Stimulated activated CD8-positive, alpha-beta memory T cell treated with anti-CD3 and anti-CD28 coated beads, Interleukin-7, amount 100 ng/mL, for 48 hours (primary cell): ENCODE measurements around the gene IZUMO1.

Experiments used
- DNase-seq, 2 donors: peaks; one replicate each; pipeline ENCODE4 v3.0.0-alpha.2; 2020; ENCODE audit warnings: low read depth in 1 of 2; ENCODE audit errors: extremely low read depth in 1 of 2

Gene IZUMO1

GRCh38 chr19:48757741-48758144 lies 11.0 kb upstream of the IZUMO1 start:
- no peak for DNase-seq

- no peak for DNase-seq
These were observed 10.5 kb upstream of the IZUMO1 start for GRCh38 chr19:48757089-48757675.

DNA sequence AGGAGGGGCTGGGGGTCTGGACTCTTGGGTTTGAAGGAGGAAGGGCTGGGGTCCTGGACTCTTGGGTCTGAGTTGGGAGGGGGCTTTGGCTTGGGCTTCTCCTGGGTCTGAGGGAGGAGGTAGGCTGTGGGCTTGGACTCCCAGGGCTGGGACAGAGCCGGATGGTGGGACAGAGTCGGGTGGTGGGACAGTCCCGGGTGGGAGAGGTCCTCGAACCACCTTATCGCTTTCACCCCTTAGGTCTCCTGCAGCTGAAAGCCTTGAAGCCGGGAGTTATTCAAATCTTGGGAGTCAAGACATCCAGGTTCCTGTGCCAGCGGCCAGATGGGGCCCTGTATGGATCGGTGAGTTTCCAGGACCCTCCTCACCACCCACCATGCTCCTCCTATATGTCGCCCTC lies 10.0 kb upstream of the IZUMO1 start:
- no peak for DNase-seq

DNA sequence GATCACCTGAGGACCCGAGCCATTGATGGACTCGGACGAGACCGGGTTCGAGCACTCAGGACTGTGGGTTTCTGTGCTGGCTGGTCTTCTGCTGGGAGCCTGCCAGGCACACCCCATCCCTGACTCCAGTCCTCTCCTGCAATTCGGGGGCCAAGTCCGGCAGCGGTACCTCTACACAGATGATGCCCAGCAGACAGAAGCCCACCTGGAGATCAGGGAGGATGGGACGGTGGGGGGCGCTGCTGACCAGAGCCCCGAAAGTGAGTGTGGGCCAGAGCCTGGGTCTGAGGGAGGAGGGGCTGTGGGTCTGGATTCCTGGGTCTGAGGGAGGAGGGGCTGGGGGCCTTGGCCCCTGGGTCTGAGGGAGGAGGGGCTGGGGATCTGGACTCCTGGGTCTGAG lies 9.5 kb upstream of the IZUMO1 start:
- no peak for DNase-seq

DNA sequence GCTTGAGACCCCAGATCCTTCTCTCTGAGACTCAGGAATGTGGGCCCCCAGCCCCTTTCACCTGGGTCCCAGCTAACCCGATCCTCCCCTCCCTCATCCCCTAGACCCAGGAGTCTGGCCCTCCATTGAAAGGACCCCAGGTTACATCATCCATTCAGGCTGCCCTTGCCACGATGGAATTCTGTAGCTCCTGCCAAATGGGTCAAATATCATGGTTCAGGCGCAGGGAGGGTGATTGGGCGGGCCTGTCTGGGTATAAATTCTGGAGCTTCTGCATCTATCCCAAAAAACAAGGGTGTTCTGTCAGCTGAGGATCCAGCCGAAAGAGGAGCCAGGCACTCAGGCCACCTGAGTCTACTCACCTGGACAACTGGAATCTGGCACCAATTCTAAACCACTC lies 9.1 kb upstream of the IZUMO1 start:
- DNase-seq = no peak

DNA sequence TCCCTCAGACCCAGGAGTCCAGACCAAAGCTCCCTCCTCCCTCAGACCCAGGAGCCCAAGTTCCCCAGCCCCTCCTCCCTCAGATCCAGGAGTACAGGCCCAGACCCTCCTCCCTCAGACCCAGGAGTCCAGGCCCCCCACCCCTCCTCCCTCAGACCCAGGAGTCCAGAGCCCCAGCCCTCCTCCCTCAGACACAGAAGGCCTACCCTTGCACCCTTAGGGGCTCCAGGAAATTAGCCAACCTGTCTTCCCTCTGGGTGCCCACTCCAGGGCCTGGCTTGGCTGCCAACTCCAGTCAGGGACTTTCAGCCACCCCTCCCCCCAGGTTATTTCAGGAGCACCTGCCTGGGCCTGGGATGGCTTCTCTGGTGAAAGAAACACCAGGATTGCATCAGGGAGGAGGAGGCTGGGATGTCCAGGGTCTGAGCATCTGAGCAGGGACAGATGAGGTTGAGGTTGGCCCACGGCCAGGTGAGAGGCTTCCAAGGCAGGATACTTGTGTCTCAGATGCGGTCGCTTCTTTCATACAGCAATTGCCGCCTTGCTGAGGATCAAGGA lies 8.5 kb upstream of the IZUMO1 start, which contains the start of gene FGF21:
TSS of gene FGF21 (plus strand) at position 441 of the 558 bp plus-strand sequence. CDS start 713 bp downstream, outside the sequence.
- DNase-seq = no peak

GRCh38 chr19:48752496-48753365 lies 6.0 kb upstream of the IZUMO1 start, which contains the start of gene FUT1:
Gene FUT1, minus strand, starts transcription at chr19:48752641. Its CDS starts 1,360 bp downstream, at chr19:48751281.
- DNase-seq = peak in 1 of 2 donors; percentile 17

DNA sequence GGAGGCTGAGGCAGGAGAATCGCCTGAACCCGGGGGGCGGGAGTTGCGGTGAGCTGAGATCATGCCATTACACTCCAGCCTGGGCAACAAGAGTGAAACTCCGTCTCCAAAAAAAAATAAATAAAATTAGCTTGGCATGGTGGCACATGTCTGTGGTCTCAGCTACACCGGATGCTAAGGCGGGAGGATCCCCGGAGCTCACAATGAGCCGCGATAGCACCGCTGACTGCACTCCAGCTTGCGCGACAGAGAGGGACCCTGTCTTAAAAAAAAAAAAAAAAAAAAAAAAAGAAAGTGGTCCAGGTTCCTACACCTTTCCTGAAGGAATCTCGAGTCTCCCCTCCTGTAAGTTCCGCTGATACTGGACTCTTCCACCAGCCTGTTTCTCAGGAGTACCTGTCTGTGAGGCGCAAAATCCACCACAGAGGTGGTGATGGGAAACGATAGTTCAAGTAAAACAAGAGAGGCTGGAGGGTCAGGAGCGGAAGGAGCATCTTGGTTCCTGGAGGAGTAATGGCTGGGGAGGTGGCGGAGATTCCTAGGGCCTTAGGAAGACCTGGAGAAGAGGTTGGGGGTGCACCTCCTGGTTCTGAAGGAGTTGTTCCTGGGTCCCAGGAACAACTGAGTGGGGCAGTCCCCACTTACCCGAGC lies 5.3 kb upstream of the IZUMO1 start:
- DNase-seq = no peak

DNA sequence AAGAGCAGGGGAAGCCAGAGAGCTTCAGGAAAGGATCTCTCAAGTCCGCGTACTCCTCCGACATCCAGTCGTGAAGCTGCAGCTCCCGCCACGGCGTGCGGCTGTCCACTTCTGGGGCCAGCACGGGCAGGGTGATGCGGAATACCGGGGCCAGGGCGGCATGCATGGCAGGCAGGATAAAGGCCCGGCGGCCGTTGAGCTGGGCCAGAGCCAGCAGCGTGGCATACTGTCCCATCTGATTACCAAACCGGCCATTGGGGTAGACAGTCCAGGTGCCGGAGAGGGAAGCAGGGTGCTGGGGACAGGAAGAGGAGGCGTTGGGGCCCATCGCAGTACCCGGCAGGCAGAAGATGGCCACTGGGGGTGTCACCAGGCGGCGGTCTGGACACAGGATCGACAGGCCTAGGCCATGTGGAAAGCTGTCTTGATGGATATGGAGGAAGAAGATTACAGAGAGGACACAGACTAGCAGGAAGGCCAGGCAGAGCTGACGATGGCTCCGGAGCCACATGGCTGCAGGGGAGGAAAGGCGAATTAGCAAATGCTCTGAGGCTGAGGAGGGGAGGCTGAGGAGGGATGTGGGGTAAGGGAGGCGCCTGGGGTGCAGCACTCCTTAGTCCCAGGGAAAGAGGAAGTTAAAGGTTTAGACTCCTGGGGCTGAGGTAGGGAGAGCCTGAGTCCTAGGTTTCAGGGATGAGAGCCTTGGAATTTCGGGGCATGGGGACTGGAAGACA lies 4.2 kb upstream of the IZUMO1 start:
- no peak for DNase-seq

- DNase-seq = no peak
These were observed 3.6 kb upstream of the IZUMO1 start for GRCh38 chr19:48750351-48750750.

DNA sequence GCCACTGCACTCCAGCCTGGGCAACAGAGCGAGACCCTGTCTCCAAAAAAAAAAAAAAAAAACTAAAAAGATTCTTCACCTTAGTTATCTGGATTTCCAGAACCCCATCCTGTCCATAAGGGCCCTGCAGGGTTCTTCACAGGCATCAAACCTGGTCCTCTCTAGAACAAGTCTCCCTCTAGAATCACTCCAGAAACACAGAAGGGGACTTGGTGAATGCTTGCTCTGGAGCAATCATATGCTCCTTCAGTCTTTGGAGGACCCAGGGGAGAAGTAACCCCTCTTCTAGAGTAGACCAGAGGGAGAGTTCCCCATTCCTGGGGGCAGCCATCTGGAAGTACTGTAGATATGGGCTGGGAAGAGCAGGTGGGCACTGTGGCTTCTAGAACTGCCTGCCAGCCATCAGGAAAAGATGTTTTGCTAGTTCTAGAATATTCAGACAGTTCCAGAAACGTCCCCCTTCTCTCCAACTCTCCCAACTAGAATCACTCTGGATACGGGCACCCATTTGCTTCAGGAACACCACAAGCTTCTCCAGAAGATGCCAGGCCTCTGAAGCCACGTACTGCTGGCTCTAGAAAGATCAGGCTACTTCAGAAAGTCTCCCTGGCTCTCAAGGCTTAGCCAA lies 3.0 kb upstream of the IZUMO1 start:
- DNase-seq = no peak

GRCh38 chr19:48746110-48746509 lies 599 bp downstream of the IZUMO1 start:
- DNase-seq = no peak

DNA sequence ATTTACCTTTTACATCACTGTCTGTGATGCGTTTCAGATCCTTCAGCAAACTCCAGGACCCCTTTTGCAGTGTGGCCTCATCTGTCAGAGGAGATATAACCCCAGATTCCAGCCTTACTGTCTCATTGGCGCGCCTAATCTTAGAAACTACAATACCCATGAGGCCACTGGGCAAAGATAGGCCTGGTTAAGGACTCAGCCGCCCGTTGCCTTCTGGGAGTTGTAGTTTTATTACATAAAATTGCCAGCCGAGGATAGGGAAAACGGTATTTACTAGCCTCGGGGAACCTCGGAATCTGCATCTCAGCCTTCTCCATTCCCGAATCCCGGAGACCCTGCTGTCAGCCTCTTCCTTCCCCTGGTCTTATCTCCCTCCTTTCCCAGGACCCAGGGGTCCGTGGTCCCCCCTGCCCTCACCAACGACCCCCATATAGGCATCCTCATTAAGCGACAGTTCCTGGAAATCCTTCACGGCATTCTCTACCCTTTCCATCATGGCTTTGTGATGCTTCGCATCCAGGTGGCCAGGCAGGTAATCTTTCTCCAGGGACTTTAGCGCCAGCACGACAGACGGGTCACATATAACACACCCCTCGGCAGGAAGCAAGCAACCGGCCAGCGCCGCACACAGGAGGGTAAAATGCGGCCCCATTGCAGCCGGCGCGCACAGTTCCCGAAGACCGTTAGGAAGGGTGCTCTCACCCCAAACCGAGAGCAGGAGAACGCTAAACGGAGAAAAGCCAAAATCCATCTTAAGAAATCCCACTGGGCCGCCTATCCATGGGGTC lies 1.3 kb downstream of the IZUMO1 start:
- peak in 1 of 2 donors; percentile 37 for DNase-seq

- DNase-seq = no peak
These were observed 4.6 kb downstream of the IZUMO1 start for GRCh38 chr19:48742096-48742495.

- DNase-seq = peak in 1 of 2 donors; percentile 16
These were observed 5.3 kb downstream of the IZUMO1 start for GRCh38 chr19:48741129-48741999.

DNA sequence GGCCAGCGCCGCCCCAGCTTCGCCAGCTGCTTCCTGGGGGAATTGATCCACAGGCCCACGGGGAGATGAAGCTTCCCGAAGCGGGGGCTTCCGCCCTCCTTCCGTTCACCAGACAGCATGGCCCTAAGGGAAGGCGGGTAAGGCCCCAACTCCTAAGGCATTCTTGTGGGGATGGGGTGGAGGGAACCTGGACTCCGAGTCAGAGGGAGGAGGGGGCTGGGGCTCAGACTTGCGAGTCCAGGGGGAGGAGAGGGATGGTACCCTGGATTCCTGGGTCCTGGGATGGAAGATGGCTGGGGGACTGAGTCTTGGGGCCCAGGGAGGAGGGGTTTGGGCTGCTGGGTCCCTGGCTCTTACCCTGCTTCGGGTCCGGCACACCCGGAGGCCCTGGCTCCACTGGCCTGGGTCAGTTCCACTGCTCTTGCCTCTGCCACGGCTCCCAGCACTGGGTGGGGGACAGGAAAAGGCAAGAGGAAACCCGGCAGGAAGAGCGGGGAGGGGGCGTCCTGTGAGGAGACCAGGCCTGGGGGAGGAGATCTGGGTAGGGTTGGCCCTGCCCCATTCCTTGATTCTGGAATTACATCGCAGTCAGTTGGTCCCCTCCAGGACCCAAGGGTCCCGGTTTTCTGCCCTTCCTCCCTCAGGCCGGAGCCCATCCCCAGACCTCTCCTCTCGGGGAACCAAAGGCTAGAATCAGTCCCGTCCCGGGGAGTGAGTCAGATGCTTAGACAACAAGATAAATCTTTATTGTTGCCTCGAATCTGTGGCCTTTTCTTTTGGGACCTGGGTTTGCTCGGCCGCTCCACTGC lies 6.3 kb downstream of the IZUMO1 start, which contains the start of gene RASIP1:
TSS of gene RASIP1 (minus strand) at position 447 of the 809 bp plus-strand sequence. CDS start at position 119, 328 bp downstream.
- no peak for DNase-seq

DNA sequence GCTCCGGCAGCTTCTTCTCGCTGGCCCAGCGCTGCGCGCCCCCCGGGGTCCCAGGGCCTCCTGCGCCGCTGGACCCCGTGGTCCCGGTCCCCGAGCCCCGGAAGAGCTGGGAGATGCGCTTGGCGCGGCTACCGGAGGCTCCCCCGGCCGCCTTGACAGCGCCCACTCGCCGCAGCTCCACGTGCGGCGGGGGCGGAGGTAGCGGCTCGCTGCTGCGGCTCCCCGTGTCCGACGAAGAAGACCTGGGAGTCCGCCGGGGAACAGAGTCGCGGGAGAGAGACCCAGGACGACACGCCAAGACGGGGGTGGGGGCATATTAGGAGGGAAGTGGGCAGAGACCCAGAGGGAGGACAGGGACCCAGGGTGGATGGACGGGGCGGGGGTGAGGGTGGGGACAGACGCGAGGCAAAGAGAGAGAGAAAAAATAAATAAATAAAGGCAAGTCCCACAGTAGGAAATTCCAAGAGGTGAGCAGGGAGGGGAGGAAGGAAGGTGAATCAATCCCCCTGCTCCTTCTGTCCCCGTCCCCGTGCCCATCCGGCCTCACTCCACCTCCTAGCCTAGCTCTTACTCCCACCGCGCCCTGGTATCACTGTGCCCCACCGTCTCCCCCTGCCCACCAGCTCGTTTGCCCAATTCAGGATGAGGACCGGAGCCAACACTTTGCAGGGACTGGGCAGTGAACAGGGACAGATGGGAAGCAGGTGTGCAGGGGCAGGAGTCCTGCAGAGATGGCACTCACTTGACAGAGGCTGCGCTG lies 7.1 kb downstream of the IZUMO1 start:
- DNase-seq = no peak
